NB4 (cell line): ENCODE measurements around the gene ATP9B.
"Not testable (repeated sequence)": the region's sequence is repeated elsewhere in the genome, so short reads cannot be mapped to it uniquely, and the experiment has no call there.

Experiments used
- DNase-seq: peaks from one replicate; pipeline ENCODE4 v3.0.0; 2010; ENCODE audit warnings: low read depth
- H3K4me3 ChIP-seq: one replicate; pipeline ENCODE4 v1.5.1; 2011; ENCODE audit warnings: mild to moderate bottlenecking, low read depth, low read length, moderate library complexity
- CTCF ChIP-seq: IDR thresholded peaks from one replicate; pipeline ENCODE4 v1.5.1; 2012; ENCODE audit warnings: low read depth, low read length
- MYC ChIP-seq: IDR thresholded peaks from 2 replicates; pipeline ENCODE4 v1.6.1; 2011; ENCODE audit warnings: low read depth, low read length
- POLR2A ChIP-seq: IDR thresholded peaks from 2 replicates; pipeline ENCODE4 v1.6.1; 2011; ENCODE audit warnings: mild to moderate bottlenecking; ENCODE audit not compliant: insufficient read length; ENCODE audit errors: extremely low read depth
- TF ChIP-seq, protein P1 (sequence below): IDR thresholded peaks from 2 replicates; pipeline ENCODE4 v1.6.1; 2011; ENCODE audit warnings: low read depth, low read length

ATP9B gene

DNA sequence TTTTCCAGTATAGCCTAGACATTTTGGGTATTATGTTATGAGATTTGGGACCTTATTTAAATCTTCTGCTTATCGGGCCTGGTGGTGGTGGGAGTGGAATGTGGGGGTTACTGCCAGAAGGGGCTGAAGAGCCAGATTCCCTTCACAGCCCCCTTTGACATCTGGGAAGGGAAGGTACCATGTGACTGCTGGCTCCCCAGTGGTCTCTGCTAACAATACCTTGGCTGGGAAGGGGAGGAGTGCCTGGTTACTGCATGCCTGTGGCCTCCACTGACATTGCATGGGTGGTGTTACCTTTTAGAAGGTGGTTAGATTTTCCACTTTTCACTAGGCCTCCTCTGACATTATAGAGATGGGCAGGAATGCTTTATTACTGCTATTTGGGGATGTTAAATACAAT, 8.0 kb downstream of the ATP9B start:
- TF ChIP-seq, protein P1, sequence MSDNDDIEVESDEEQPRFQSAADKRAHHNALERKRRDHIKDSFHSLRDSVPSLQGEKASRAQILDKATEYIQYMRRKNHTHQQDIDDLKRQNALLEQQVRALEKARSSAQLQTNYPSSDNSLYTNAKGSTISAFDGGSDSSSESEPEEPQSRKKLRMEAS: no peak
- TF ChIP-seq CTCF (no peak), POLR2A (no peak), MYC (no peak)
- no peak for DNase-seq
- no peak overlapping the region for H3K4me3 ChIP-seq

DNA sequence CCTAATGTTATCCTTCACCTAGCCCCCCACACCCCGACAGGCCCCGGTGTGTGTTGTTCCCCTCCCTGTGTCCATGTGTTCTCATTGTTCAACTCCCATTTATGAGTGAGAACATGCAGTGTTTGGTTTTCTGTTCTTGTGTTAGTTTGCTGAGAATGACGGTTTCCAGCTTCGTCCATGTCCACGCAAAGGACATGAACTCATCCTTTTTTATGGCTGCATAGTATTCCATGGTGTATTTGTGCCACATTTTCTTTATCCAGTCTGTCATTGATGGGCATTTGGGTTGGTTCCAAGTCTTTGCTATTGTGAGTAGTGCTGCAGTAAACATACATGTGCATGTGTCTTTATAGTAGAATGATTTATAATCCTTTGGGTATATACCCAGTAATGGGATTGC, 9.6 kb downstream of the ATP9B start:
- not testable (repeated sequence) for H3K4me3 ChIP-seq, DNase-seq

DNA sequence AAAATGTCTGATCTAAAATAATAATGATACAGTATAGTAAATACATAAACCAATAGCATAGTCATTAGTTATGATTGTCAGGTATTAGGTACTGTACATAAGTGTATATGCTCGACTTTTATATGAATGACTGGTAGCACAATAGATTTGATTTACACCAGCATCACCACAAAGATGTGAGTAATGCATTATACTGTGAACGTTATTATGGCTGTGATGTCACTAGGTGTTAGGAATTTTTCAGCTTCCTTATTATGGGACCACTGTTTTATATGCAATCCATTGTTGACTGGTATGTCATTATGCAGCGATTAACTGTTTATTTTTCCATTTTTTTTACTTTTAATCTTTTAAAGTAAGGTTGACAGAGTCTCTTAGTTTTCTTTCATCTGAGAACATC, 23.7 kb downstream of the ATP9B start:
- TF ChIP-seq, protein P1: no peak
- TF ChIP-seq MYC (no peak), CTCF (no peak), POLR2A (no peak)
- no peak overlapping the region for H3K4me3 ChIP-seq
- DNase-seq: no peak

GRCh38 chr18:79093986-79094385, 24.8 kb downstream of the ATP9B start:
- no peak for DNase-seq
- TF ChIP-seq, protein P1: no peak
- TF ChIP-seq CTCF: no peak
- no peak for TF ChIP-seq MYC
- TF ChIP-seq POLR2A: no peak

GRCh38 chr18:79095216-79095615, 26.0 kb downstream of the ATP9B start:
- no peak overlapping the region for H3K4me3 ChIP-seq
- TF ChIP-seq, protein P1: no peak
- TF ChIP-seq CTCF (no peak), MYC (no peak), POLR2A (no peak)
- no peak for DNase-seq

More at GRCh38 chr18:79093986-79094385, 24.8 kb downstream of the ATP9B start:
- H3K4me3 ChIP-seq: no peak overlapping the region

GRCh38 chr18:79100944-79101343, 31.8 kb downstream of the ATP9B start:
- TF ChIP-seq, protein P1: no peak
- no peak for DNase-seq
- H3K4me3 ChIP-seq: no peak overlapping the region

DNA sequence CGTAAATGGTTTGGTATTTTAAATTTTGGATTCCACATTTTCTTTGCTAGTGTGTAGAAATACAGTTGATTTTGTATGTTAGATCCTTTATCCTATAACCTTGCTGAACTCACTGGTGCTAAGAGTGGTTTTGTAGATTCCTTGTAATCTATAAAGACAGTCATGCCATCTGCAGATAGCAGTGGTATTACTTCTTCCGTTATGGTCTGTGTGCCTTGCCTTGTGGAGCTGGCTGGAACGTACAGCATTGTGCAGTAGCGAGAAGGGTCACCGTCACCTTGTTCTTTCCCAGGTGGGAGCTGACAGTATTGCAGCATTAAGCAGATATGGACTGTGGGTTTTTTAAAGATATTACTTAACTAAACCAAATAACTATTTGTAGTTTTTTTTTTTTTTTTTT, 33.7 kb downstream of the ATP9B start:
- TF ChIP-seq POLR2A: no peak
- TF ChIP-seq CTCF: no peak
- TF ChIP-seq, protein P1: no peak
- no peak for DNase-seq

More for the DNA sequence above, 33.7 kb downstream of the ATP9B start:
- H3K4me3 ChIP-seq: no peak overlapping the region
